GM23338 (cell line): Measurements from ENCODE around the gene MAD1L1. TPM values are rescaled to one million over a fixed set of nuclear protein-coding genes. Genes with fewer than 3 reads are reported as not detected.

Experiments used
- ATAC-seq: fragments of 200-7000 bp; cut with Tn5 transposase; 3 replicates; pipeline ENCODE4 v1.9.1; 2020
- DNase-seq: peaks from one replicate; pipeline ENCODE4 v3.0.0-alpha.2; 2015; ENCODE audit warnings: low spot score
- H2AFZ ChIP-seq: fragments of 200-600 bp; sonication (generic); 2 replicates; pipeline ENCODE4 v1.8.0; 2016; ENCODE audit warnings: antibody characterized with exemption, mild to moderate bottlenecking, moderate library complexity
- H3F3A ChIP-seq: fragments of 200-600 bp; sonication (generic); replicated peaks from 2 replicates; pipeline ENCODE4 v1.8.0; 2017; ENCODE audit warnings: antibody characterized with exemption, mixed run types, low read depth
- H3K27ac ChIP-seq: fragments of 200-600 bp; sonication (generic); 2 replicates; pipeline ENCODE4 v1.6.1; 2016; ENCODE audit warnings: low read depth
- H3K27me3 ChIP-seq: fragments of 200-600 bp; sonication (generic); 2 replicates; pipeline ENCODE4 v1.8.0; 2016; ENCODE audit warnings: mild to moderate bottlenecking, mixed run types, moderate library complexity; ENCODE audit not compliant: insufficient read depth
- H3K36me3 ChIP-seq: fragments of 200-600 bp; sonication (generic); 2 replicates; pipeline ENCODE4 v1.8.0; 2016; ENCODE audit warnings: mild to moderate bottlenecking; ENCODE audit not compliant: insufficient read depth
- H3K4me1 ChIP-seq: fragments of 200-600 bp; sonication (generic); 2 replicates; pipeline ENCODE4 v1.8.0; 2016; ENCODE audit warnings: mild to moderate bottlenecking, moderate library complexity; ENCODE audit not compliant: insufficient read depth
- H3K4me2 ChIP-seq: fragments of 200-600 bp; sonication (generic); 2 replicates; pipeline ENCODE4 v1.7.1; 2017; ENCODE audit warnings: mixed run types
- H3K4me3 ChIP-seq: fragments of 200-600 bp; sonication (generic); 2 replicates; pipeline ENCODE4 v1.6.1; 2016; ENCODE audit warnings: mixed run types
- H3K79me2 ChIP-seq: fragments of 200-600 bp; sonication (generic); replicated peaks from 2 replicates; pipeline ENCODE4 v1.8.0; 2017; ENCODE audit warnings: mild to moderate bottlenecking; ENCODE audit not compliant: insufficient read depth
- H3K9me2 ChIP-seq: fragments of 200-600 bp; sonication (generic); 2 replicates; pipeline ENCODE4 v1.8.0; 2017; ENCODE audit not compliant: insufficient read depth
- H4K20me1 ChIP-seq: fragments of 200-600 bp; sonication (generic); replicated peaks from 2 replicates; pipeline ENCODE4 v1.8.0; 2017; ENCODE audit warnings: mild to moderate bottlenecking; ENCODE audit not compliant: insufficient read depth
- H3K27ac Mint-ChIP-seq: 2 replicates; pipeline ENCODE4 v1.8.0; 2020; ENCODE audit warnings: inconsistent platforms, mild to moderate bottlenecking, moderate library complexity, mixed read lengths
- H3K27me3 Mint-ChIP-seq: 3 replicates; pipeline ENCODE4 v1.8.0; 2022; ENCODE audit warnings: low read depth, mild to moderate bottlenecking, moderate library complexity, mixed read lengths, inconsistent platforms; ENCODE audit not compliant: insufficient read depth, poor library complexity
- H3K36me3 Mint-ChIP-seq: 3 replicates; pipeline ENCODE4 v1.8.0; 2021; ENCODE audit warnings: low read depth, mild to moderate bottlenecking, inconsistent platforms, moderate library complexity, mixed read lengths
- H3K4me1 Mint-ChIP-seq: 3 replicates; pipeline ENCODE4 v1.8.0; 2020; ENCODE audit warnings: mild to moderate bottlenecking, inconsistent platforms, mixed read lengths
- H3K4me3 Mint-ChIP-seq: 3 replicates; pipeline ENCODE4 v1.8.0; 2021; ENCODE audit warnings: moderate library complexity, mild to moderate bottlenecking, inconsistent platforms, mixed read lengths
- H3K9me3 Mint-ChIP-seq: 3 replicates; pipeline ENCODE4 v1.8.0; 2020; ENCODE audit warnings: moderate library complexity, mild to moderate bottlenecking, inconsistent platforms, mixed read lengths
- CREB1 ChIP-seq: fragments of 250-450 bp; sonication (Bioruptor Pico); IDR thresholded peaks from 2 replicates; pipeline ENCODE4 v1.5.0; 2020; ENCODE audit warnings: low read depth, mild to moderate bottlenecking, moderate library complexity
- EZH2 ChIP-seq: fragments of 200-600 bp; sonication (generic); IDR thresholded peaks from one replicate; pipeline ENCODE4 v1.8.0; 2017; ENCODE audit warnings: antibody characterized with exemption, mild to moderate bottlenecking, low read depth; ENCODE audit not compliant: unreplicated experiment
- EZH2phosphoT487 ChIP-seq: fragments of 200-600 bp; sonication (generic); IDR thresholded peaks from one replicate; pipeline ENCODE4 v1.8.1; 2018; ENCODE audit warnings: antibody characterized with exemption; ENCODE audit not compliant: unreplicated experiment
- JUNB ChIP-seq: IDR thresholded peaks from one replicate; pipeline ENCODE4 v1.6.1; 2016; ENCODE audit warnings: antibody characterized with exemption; ENCODE audit not compliant: unreplicated experiment
- NANOG ChIP-seq: IDR thresholded peaks from 2 replicates; pipeline ENCODE4 v1.6.1; 2016; ENCODE audit warnings: antibody characterized with exemption, borderline replicate concordance
- POLR2AphosphoS5 ChIP-seq: IDR thresholded peaks from 2 replicates; pipeline ENCODE4 v1.6.1; 2016; ENCODE audit warnings: antibody characterized with exemption, low read depth
- STAT1 ChIP-seq: IDR thresholded peaks from one replicate; pipeline ENCODE4 v1.6.1; 2016; ENCODE audit warnings: antibody characterized with exemption; ENCODE audit not compliant: unreplicated experiment
- ZNF331 ChIP-seq: fragments of 250-450 bp; sonication (Bioruptor Pico); IDR thresholded peaks from 2 replicates; pipeline ENCODE4 v1.5.0; 2020; ENCODE audit warnings: low read depth, mild to moderate bottlenecking, moderate library complexity
- polyA plus RNA-seq: library from polyadenylated mRNA; unstranded; fragments of >200 nt; fragmentation: Nextera tagmentation; extraction: Ambion mirVana; gene quantifications from 2 replicates; pipeline ENCODE4 v1.2.1, GENCODE V29; 2016
- total RNA-seq: library from RNA; depleted of rRNA; stranded (reverse); fragments of >200 nt; shearing (Covaris generic); gene quantifications from 2 replicates; pipeline ENCODE4 v1.2.3, GENCODE V29; 2014
- TF ChIP-seq, protein P1 (sequence below), 2 experiments: fragments of 200-600 bp in 1 of 2; sonication (generic) in 1 of 2; conservative IDR thresholded peaks; 2 replicates each; pipeline versions ENCODE4 v1.5.1 to v1.6.1; 2016 to 2017; ENCODE audit warnings: antibody characterized with exemption in 2 of 2, low read depth in 2 of 2, mild to moderate bottlenecking in 2 of 2, moderate library complexity in 1 of 2
- TF ChIP-seq, protein P2 (sequence below): fragments of 250-450 bp; sonication (Bioruptor Pico); IDR thresholded peaks from 2 replicates; pipeline ENCODE4 v1.5.0; 2020; ENCODE audit warnings: mild to moderate bottlenecking, moderate library complexity

Gene MAD1L1
- total and polyA plus RNA-seq, 2 experiments from 2014 or later: 40.3 to 59.3 TPM

DNA sequence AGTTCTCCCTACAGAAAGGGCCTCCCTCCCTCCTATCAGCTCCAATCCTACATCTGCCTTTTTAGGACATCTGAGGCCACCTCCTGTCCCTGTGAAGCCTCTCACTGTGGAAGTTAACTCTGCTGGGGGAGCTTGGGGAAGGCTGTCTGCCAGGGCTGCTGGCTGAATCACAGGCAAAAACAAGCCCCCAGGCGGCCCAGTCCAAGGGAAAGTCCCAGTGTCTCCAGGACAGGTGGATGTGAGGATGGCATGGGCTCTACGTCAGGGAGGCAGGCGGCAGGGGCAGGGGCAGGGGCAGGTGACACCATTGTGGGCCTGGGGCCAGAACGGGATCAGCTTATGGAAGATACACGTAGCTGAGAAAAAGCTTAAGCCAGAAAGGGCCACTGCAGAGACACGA lies 240.2 kb downstream of the MAD1L1 start (continued):
- TF ChIP-seq, protein P1, sequence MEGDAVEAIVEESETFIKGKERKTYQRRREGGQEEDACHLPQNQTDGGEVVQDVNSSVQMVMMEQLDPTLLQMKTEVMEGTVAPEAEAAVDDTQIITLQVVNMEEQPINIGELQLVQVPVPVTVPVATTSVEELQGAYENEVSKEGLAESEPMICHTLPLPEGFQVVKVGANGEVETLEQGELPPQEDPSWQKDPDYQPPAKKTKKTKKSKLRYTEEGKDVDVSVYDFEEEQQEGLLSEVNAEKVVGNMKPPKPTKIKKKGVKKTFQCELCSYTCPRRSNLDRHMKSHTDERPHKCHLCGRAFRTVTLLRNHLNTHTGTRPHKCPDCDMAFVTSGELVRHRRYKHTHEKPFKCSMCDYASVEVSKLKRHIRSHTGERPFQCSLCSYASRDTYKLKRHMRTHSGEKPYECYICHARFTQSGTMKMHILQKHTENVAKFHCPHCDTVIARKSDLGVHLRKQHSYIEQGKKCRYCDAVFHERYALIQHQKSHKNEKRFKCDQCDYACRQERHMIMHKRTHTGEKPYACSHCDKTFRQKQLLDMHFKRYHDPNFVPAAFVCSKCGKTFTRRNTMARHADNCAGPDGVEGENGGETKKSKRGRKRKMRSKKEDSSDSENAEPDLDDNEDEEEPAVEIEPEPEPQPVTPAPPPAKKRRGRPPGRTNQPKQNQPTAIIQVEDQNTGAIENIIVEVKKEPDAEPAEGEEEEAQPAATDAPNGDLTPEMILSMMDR (conservative IDR thresholded peaks at IDR 0.05; ENCODE audit: low read depth in 2 of 2): no peak
- TF ChIP-seq EZH2phosphoT487: no peak

- no peak for DNase-seq
- TF ChIP-seq POLR2AphosphoS5: no peak
- Histone ChIP-seq H3F3A (no peaks in the 10 kb centered on the region), H3K9me2 (no peaks in the 10 kb centered on the region), H3K4me2 (no peak overlapping the region), H3K27me3 (no peaks in the 10 kb centered on the region), H3K27ac (no peak overlapping the region), H3K4me3 (no peak overlapping the region), H3K36me3 (no peaks in the 10 kb centered on the region), H4K20me1 (no peaks in the 10 kb centered on the region), H3K79me2 (0 out of 2 replicates have a peak, but pooled peaks cover 4% of the 10 kb centered on the region), H3K4me1 (no peaks in the 10 kb centered on the region), H2AFZ (no peak overlapping the region)
- ATAC-seq: no peak
- H3K9me3 Mint-ChIP-seq: no peaks in the 10 kb centered on the region
- peaks cover 3% of the 10 kb centered on the region for H3K27me3 Mint-ChIP-seq
- no peak overlapping the region; the same call in 1 of the 2 replicates for H3K27ac Mint-ChIP-seq
- no peak overlapping the region for H3K4me3 Mint-ChIP-seq
- no peaks in the 10 kb centered on the region for H3K36me3 Mint-ChIP-seq
- H3K4me1 Mint-ChIP-seq: peaks cover 4% of the 10 kb centered on the region; the same call in 2 of the 3 replicates
Measured at GRCh38 chr7:1990001-1990670, 242.6 kb downstream of the MAD1L1 start.

DNA sequence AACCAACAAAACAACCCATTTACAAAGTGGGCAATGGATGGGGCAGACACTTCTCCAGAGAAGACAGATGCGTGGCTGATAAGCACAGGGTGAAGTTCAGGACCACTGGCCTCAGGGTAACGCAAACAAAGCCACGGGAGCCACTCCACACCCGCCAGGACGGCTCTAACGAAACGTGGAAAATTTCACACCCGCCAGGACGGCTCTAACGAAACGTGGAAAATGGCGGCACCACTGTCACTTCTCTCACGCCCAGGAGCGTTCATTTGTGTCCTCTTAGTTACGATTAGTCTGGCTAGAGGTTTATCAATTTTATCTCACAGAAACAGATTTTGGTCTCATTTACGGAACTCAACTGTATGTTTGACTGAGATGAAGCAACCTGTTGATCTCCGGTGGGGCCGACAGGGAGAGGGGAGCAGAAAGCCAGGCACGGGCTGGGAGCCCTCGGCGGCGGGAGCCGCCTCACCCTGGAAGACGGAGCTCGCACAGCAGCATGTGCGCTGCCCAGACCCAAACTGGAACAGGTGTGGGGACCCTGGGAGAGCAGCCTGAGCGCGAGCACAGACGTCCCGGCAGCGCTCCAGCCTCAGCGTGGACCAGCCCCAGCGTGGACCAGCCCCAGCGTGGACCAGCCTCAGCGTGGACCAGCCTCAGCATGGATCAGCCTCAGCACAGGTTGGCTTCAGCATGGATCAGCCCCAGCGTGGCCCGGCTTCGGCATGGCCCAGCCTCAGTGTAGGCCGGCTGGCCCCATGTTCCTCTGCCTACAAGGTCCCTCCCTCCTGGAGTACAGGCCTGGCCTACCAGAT lies 243.5 kb downstream of the MAD1L1 start:
- Mint-ChIP-seq H3K4me3 (no peak overlapping the region), H3K27ac (no peak overlapping the region; the same call in 1 of the 2 replicates), H3K36me3 (no peaks in the 10 kb centered on the region), H3K27me3 (peaks cover 3% of the 10 kb centered on the region), H3K4me1 (peaks cover 4% of the 10 kb centered on the region; the same call in 2 of the 3 replicates), H3K9me3 (no peaks in the 10 kb centered on the region)
- Histone ChIP-seq H3K79me2 (0 out of 2 replicates have a peak, but pooled peaks cover 4% of the 10 kb centered on the region), H4K20me1 (no peaks in the 10 kb centered on the region), H3K9me2 (no peaks in the 10 kb centered on the region), H3K4me3 (no peak overlapping the region), H3F3A (no peaks in the 10 kb centered on the region), H3K36me3 (no peaks in the 10 kb centered on the region), H2AFZ (no peak overlapping the region), H3K27ac (no peak overlapping the region), H3K4me1 (no peaks in the 10 kb centered on the region), H3K4me2 (no peak overlapping the region), H3K27me3 (no peaks in the 10 kb centered on the region)
- no peak for ATAC-seq
- DNase-seq: no peak
- TF ChIP-seq NANOG (no peak), STAT1 (no peak), JUNB (no peak), EZH2phosphoT487 (no peak), EZH2 (no peak), ZNF331 (no peak), CREB1 (no peak)
- TF ChIP-seq, protein P2, sequence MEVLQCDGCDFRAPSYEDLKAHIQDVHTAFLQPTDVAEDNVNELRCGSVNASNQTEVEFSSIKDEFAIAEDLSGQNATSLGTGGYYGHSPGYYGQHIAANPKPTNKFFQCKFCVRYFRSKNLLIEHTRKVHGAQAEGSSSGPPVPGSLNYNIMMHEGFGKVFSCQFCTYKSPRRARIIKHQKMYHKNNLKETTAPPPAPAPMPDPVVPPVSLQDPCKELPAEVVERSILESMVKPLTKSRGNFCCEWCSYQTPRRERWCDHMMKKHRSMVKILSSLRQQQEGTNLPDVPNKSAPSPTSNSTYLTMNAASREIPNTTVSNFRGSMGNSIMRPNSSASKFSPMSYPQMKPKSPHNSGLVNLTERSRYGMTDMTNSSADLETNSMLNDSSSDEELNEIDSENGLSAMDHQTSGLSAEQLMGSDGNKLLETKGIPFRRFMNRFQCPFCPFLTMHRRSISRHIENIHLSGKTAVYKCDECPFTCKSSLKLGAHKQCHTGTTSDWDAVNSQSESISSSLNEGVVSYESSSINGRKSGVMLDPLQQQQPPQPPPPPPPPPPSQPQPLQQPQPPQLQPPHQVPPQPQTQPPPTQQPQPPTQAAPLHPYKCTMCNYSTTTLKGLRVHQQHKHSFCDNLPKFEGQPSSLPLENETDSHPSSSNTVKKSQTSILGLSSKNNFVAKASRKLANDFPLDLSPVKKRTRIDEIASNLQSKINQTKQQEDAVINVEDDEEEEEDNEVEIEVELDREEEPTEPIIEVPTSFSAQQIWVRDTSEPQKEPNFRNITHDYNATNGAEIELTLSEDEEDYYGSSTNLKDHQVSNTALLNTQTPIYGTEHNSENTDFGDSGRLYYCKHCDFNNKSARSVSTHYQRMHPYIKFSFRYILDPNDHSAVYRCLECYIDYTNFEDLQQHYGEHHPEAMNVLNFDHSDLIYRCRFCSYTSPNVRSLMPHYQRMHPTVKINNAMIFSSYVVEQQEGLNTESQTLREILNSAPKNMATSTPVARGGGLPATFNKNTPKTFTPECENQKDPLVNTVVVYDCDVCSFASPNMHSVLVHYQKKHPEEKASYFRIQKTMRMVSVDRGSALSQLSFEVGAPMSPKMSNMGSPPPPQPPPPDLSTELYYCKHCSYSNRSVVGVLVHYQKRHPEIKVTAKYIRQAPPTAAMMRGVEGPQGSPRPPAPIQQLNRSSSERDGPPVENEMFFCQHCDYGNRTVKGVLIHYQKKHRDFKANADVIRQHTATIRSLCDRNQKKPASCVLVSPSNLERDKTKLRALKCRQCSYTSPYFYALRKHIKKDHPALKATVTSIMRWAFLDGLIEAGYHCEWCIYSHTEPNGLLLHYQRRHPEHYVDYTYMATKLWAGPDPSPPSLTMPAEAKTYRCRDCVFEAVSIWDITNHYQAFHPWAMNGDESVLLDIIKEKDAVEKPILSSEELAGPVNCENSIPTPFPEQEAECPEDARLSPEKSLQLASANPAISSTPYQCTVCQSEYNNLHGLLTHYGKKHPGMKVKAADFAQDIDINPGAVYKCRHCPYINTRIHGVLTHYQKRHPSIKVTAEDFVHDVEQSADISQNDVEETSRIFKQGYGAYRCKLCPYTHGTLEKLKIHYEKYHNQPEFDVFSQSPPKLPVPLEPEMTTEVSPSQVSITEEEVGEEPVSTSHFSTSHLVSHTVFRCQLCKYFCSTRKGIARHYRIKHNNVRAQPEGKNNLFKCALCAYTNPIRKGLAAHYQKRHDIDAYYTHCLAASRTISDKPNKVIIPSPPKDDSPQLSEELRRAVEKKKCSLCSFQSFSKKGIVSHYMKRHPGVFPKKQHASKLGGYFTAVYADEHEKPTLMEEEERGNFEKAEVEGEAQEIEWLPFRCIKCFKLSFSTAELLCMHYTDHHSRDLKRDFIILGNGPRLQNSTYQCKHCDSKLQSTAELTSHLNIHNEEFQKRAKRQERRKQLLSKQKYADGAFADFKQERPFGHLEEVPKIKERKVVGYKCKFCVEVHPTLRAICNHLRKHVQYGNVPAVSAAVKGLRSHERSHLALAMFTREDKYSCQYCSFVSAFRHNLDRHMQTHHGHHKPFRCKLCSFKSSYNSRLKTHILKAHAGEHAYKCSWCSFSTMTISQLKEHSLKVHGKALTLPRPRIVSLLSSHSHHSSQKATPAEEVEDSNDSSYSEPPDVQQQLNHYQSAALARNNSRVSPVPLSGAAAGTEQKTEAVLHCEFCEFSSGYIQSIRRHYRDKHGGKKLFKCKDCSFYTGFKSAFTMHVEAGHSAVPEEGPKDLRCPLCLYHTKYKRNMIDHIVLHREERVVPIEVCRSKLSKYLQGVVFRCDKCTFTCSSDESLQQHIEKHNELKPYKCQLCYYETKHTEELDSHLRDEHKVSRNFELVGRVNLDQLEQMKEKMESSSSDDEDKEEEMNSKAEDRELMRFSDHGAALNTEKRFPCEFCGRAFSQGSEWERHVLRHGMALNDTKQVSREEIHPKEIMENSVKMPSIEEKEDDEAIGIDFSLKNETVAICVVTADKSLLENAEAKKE: no peak
